CD1c-positive myeloid dendritic cell (primary cell): ENCODE data around the gene SPIRE2.
"Not testable (repeated sequence)": the region's sequence is repeated elsewhere in the genome, so short reads cannot be mapped to it uniquely, and the experiment has no call there.

Experiments used
- DNase-seq: peaks from one replicate; pipeline ENCODE4 v3.0.0-alpha.2; 2016; ENCODE audit errors: extremely low spot score

Gene SPIRE2, protein sequence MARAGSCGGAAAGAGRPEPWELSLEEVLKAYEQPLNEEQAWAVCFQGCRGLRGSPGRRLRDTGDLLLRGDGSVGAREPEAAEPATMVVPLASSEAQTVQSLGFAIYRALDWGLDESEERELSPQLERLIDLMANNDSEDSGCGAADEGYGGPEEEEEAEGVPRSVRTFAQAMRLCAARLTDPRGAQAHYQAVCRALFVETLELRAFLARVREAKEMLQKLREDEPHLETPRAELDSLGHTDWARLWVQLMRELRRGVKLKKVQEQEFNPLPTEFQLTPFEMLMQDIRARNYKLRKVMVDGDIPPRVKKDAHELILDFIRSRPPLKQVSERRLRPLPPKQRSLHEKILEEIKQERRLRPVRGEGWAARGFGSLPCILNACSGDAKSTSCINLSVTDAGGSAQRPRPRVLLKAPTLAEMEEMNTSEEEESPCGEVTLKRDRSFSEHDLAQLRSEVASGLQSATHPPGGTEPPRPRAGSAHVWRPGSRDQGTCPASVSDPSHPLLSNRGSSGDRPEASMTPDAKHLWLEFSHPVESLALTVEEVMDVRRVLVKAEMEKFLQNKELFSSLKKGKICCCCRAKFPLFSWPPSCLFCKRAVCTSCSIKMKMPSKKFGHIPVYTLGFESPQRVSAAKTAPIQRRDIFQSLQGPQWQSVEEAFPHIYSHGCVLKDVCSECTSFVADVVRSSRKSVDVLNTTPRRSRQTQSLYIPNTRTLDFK

DNA sequence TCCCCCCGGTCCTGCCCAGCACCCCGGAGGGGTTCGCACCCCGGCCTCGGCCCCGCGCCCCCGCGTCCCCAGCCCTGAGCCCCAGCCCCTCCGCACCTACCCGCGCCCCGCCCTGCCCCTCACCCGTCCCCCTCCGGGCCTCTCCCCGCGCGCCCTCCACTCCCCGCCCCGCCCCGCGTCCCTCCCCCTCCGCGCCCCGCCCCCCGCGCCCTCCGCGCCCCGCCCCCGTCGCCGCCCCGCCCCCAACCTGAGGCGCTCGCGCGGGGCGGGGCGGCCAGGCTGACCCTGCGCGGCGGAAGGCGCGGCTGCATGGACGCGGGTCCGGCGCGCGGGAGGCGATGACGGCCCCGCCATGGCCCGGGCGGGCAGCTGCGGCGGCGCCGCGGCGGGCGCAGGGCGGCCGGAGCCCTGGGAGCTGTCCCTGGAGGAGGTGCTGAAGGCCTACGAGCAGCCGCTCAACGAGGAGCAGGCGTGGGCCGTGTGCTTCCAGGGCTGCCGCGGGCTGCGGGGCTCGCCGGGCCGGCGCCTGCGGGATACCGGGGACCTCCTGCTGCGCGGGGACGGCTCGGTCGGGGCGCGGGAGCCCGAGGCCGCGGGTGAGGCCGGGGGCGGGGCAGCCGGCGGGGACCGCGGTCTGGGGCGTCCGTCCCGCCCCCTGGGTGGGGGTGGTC is at the start of gene SPIRE2:
Gene SPIRE2 (plus strand): TSS at position 277 of the 671 bp plus-strand sequence. CDS start 76 bp downstream, at position 353.
- DNase-seq: peak; percentile 88

DNA sequence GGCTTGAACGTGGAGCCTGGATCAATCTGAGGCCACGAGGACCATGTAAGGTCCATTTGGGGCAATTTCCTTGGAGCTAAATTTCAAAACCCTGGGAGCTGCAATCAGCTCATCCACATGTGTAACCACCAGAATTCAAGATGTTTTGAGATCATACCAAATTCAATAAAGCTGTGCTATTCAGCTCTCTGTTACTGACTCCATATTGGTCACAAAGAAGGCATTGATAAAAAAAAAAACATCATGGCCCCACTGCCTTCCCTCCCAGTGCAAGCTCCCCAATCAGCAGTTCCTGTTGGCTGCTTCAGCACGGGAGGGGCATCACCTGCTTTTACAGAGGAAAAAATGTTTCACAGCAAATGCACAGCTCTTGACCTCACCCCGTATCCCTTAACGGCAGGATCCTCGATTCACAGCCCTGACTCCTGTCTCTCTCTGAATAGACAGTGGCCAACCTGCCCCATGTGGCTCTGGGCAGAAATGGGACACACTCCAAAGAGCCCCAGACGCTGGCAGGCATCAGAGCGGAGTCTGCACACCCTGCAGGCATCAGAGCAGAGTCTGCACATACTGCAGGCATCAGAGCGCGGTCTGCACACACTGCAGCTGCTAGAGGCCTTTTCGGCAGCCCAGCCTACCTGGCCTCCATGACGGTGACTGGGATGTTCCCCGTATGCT is 48.9 kb upstream of the SPIRE2 start:
- DNase-seq: no peak

DNA sequence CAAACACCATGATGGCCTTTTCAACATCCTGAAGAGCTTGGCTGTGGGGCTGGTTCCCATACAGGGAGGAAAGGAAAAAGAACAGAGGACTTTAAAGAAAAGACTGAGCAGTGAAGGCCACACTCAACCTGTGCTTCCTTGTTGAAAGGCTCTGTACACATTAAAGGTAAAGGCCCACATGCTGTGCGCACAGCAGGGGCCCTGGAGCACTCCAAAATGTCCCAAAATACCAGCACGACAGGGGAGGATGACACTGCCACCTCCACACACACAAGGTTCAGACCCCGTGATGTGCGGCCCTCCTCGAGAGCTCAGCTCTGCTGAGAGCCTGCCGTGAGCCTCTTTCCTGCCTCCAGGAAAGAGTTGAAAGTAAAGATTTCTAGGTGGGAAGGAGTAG is 48.4 kb upstream of the SPIRE2 start:
- no peak for DNase-seq

DNA sequence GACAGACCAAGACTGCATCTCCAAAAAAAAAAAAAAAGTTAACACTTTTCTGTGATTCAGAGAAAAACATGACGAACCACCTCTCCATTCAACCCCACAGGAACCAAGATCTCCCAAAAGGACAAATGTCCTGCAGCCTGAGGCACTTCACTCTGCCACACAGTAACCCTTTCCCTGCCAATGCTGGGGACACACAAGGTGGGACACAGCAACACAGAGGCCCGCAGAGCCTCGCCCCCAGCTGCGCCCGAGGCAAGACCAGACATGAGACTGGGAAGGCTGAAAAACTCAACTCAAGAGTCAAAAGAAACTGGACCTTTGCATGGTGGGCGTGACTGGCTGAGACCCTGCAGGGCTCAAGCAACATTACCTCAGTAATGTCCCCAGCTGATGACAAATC is 45.8 kb upstream of the SPIRE2 start:
- no peak for DNase-seq

DNA sequence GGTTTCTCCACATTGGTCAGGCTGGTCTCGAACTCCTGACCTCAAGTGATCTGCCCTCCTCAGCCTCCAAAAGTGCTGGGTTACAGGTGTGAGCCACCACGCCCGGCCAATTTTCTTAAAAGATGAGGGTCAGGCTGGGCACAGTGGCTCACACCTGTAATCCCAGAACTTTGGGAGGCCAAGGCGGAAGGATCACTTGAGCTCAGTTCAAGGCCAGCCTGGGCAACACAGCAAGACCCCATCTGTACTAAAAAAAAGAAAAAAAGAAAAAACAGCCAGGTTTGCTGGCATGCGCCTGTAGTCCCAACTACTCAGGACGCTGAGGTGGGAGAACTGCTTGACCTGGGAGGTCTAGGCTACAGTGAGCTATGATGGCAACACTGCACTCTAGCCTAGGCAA is 44.3 kb upstream of the SPIRE2 start:
- DNase-seq: not testable (repeated sequence)

DNA sequence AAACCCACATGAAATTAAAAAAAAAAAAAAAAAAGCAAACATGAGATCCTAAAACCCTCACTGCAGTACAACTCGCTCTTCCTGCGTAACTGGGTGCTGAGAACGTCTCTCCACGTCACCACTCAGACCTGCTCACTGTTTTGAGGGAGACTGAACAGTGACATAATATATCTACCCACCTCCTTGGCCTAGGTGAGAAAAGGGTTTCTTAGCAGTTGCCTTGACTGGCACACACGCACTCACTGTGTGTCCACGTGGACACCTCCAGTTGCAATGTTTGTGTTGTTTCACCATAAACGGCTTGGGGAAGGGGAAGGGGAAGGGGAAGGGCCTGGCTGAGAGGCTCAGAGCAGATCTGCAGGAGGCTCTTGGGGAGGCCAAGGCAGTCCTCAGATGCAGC is 43.9 kb upstream of the SPIRE2 start:
- no peak for DNase-seq

DNA sequence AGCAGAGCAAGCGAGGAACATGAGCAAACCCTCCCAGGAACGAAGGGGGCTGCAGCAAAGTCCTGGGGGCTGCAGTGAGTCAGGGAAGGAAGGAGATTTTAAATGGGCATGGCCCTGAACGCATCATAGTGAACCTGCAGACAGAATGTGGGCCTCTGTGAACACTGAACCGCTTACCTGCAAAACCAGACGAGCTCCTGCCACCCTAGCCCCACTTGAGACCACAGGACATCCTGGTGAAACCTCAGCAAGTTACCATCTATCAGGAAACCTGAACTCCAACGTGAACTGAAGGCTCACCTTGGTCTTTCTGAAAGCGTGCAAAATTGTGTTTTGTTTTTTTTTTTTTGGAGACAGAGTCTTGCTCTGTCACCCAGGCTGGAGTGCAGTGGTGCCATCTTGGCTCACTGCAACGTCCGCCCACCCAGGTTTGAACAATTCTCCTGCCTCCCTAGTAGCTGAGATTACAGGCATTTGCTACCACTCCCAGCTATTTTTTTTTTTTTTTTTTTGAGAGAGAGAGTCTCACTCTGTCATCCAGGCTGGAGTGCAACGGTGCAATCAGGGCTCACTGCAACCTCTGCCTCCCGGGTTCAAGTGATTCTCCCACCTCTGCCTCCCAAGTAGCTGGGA is 42.6 kb upstream of the SPIRE2 start:
- peak; percentile 3 for DNase-seq

DNA sequence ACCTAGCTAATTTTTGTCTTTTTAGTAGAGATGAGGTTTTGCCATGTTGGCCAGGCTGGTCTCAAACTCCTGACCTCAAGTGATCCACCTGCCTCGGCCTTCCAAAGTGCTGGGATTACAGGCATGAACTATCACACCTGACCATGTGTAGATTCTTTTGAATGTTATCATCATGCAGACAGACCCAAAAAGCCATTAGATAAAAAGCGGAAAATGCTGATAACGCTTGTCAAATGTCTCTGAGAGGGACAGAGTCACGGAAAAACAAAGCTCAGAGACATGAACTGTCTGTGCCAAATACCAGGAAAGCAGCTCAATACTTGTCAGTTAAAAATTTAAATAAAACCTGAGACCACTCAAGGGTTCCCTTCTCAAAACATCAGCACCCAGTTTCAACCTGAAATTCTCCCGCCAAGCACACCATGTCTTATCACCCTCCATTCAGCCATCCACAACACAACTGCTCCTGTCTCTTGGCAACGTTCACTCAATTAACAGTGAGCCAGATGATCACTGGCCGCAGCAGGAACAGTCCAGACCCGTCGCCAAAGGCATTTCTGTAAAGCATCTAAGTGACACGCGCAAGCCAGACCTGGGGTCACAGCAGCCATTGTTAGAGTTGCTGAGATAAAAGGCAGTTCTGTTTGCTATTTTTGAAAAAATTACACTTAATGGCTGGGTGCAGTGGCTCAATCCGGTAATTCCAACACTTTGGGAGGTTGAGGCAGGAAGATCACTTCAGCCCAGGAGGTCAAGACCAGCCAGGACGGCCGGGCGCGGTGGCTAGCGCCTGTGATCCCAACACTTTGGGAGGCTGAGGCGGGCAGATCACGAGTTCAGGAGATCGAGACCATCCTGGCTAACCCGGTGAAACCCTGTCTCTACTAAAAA is 41.6 kb upstream of the SPIRE2 start:
- DNase-seq: no peak

DNA sequence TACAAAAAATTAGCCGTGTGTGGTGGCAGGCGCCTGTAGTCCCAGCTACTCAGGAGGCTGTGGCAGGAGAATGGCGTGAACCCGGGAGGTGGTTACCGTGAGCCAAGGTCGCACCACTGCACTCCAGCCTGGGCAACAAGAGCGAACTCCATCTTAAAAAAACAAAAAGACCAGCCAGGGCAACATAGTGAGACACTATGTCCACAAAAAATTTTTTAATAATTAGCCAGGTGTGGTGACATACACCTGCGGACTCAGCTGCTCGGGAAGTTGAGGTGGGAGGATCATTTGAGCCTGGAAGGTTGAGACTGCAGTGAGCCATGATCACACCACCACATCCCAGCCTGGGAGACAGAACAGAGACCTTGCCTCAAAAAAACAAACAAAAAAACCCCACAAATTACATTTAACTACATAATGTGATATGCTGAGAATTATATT is 40.9 kb upstream of the SPIRE2 start:
- DNase-seq: no peak

DNA sequence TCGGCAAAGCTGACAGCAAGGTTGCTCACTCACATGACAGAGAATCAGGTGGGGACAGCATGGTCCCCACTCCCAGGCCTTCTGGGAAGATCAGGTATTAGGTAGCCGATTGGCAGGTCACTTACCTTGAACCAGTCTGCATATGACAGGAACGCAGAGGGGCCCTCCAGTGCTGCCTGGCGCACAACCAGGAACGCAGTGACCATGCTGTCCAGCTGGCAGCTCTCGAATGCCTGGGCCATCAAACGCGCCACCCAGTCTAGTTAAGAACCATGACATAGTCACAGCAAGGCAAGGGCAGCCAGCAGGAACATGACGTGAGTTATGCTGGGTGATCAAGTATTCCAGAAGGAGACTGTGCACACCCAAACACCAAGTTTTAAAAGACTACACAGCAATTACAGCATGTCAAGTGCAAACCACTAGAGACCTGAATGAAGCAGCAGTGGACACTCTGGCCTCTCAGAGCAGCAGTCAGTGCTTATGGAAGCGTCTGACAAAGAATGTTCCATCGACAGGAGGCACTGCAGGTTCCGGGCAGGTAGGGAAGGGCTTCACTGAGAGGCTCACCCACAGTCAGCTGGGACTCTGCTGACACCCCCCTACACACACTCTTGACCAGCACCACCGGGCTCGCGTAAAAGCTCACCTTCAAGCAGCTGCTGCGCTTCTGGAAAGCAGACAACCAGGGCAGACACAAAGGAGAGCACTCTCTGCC is 36.8 kb upstream of the SPIRE2 start:
- no peak for DNase-seq

DNA sequence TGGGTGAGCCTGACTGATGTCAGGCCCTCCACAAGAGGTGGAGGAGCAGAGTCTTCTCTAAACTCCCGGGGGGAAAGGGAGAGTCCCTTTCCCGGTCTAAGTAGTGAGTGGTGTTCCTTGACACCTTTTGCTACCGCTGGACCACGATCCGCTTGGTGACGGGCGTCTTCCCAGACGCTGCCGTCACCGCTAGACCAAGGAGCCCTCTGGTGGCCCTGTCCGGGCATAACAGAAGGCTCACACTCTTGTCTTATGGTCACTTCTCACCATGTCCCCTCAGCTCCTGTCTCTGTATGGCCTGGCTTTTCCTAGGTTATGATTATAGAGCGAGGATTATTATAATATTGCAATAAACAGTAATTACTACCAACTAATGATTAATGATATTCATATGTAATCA is 35.2 kb upstream of the SPIRE2 start:
- DNase-seq: peak; percentile 35

DNA sequence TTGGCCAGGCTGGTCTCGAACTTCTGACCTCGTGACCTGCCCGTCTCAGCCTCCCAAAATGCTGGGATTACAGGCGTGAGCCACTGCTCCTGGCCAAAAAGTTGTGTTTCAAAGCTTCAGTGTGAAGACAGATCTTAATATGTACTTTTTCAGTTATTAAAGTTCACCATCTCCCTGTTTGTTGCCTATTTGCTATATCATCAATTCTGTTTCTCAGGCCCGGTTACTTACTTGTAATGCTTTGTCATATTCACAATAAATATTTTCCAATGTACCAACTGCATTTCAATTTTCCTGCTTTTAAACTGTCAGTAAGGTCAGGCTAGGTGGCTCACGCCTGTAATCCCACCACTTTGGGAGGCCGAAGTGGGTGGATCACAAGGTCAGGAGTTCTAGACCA is 34.3 kb upstream of the SPIRE2 start:
- no peak for DNase-seq

DNA sequence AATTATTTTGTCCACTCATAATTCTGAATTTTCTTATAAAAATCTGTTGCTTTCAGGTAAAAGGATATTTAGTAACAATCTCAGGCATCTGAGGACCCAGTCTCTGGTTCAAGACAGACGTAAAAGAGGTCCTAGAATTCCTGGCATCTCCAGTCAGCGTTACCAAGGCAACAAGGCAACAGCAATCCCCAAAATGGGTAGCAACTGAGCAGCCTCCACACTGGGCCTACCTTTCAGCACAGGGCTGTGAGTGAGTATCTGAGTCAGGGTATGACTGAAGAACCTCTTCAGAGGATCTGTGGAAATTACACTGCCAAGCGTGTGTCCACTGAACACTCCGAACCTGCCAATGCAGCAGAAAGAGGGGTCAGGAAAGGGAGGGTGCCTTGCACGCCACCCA is 32.6 kb upstream of the SPIRE2 start:
- DNase-seq: no peak

DNA sequence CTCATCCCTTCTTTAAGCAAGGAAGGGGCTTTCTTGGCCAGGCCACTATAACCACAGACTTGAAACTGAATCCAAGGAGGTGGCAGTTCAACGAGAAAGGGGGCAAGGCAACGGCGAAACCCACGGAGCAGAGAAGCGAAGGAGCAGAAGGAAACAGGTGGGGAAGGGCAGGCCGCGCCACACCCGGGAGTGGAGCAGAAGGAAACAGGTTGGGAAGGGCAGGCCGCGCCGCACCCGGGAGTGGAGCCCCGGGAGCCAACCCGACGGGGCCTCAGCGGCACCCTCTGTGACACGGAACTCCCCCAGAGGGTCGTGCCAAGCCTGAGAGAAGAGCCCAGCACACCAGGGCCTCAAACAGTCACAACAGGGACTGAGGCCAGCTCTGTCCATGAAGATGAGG is 32.2 kb upstream of the SPIRE2 start:
- no peak for DNase-seq

DNA sequence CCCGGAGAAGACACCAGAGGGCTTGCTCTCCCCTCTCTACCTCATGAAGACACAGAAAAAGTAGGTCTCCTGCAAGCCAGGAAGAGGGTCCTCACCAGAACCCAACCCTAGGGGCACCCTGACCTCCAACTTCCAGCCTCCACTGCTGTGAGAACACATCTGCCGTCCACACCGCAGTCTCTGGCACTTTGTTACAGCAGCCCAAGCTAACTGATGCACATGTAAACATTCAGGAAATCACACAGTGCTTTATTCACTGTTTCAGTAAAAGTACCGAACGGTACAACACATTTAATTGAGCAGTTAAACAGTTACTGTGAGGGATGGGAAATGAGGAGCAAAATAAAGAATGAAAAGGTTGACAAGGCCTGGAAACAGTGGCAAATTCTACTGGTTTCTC is 30.1 kb upstream of the SPIRE2 start:
- DNase-seq: no peak

DNA sequence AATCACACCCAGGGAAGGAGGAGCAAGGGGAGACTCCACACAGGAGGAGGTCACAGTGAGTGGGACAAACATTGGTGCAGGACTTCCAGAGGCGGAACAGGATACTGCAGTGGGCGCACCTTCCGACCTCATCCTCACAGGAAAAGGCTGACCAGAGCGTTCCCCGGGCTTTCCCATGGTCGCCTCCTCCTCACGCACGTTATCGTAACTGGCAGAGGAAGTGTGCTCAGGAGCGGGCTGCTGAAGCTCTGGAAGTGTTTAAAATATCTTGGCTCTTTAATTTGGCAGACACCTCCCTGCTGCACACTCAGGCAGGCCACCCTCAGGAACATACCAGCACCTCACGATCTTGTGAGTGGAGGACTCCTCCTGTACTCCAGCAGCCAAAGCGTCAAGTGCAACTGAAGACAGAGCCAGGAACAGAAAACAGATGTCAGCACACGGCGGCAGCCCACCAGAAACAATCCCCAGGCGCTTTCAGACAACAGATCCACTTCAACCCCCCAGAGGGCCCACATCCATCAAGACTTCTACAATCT is 29.4 kb upstream of the SPIRE2 start:
- DNase-seq: no peak

DNA sequence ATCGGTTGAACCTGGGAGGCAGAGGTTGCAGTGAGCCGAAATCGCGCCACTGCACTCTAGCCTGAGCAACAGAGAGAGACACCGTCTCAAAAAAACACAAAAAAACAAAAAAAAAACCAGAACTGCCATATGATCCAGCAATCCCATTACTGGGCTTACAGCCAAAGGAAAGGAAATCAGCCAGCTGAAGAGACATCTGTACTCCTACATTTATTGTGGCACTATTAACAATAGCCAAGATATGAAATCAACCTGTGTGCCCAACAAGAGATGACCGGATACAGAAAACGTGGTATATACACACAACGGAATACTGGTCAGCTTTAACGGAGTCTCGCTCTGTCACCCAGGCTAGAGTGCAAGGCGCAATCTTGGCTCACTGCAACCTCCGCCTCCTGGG is 26.5 kb upstream of the SPIRE2 start:
- DNase-seq: no peak

DNA sequence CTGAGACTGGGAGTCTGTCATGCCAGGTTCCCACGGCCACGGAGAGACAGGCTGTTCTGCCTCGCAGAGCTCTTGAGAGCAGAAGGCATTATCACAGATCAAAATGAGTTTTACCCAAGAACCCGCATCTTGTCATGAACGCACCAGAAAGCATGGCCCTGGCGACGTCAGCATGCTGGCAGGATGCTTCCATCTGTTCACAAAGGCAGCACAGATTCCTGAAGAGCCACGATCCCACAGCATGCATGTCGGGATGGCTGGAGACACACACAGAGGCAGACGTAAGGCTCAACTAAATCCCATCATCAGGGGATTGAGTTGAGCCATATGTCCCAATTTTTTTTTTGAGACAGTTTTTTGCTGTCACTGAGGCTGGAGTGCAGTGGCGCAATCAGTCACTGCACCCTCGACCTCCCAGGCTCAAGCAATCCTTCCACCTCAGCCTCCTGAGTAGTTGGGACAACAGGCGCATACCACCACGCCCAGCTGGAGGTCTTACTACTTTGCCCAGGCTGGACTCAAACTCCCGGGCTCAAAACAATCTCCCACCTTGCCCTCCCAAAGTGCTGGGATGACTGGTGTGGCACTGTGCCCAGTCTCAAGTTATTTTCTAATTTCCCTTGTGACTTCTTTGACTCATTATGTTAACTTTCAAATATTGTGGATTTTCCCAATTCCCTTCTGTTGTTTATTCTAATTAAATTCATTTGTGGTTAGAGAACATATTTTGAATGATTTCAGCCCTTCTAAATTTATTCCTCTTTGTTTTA is 23.0 kb upstream of the SPIRE2 start:
- DNase-seq: no peak
